GM12892 (cell line): Measurements from ENCODE around the gene ABCB9.

ENCODE experiments used
- DNase-seq: peaks from one replicate; pipeline ENCODE4 v3.0.0; 2011; ENCODE audit not compliant: insufficient read length
- FAIRE-seq: peaks from 2 replicates; lab custom pipeline; 2011; peaks lifted over from hg19 to GRCh38; lab: Jason Lieb, UNC
- POLR2A ChIP-seq: IDR thresholded peaks from 2 replicates; pipeline ENCODE4 v1.6.1; 2011; ENCODE audit warnings: low read depth, low read length, control low read depth
- POLR2AphosphoS5 ChIP-seq: IDR thresholded peaks from 2 replicates; pipeline ENCODE4 v1.6.1; 2011; ENCODE audit warnings: low read depth, low read length, control low read depth
- TAF1 ChIP-seq: IDR thresholded peaks from 2 replicates; pipeline ENCODE4 v1.6.1; 2011; ENCODE audit warnings: low read depth, mild to moderate bottlenecking, control low read depth, low read length, borderline replicate concordance

The ABCB9 gene

DNA sequence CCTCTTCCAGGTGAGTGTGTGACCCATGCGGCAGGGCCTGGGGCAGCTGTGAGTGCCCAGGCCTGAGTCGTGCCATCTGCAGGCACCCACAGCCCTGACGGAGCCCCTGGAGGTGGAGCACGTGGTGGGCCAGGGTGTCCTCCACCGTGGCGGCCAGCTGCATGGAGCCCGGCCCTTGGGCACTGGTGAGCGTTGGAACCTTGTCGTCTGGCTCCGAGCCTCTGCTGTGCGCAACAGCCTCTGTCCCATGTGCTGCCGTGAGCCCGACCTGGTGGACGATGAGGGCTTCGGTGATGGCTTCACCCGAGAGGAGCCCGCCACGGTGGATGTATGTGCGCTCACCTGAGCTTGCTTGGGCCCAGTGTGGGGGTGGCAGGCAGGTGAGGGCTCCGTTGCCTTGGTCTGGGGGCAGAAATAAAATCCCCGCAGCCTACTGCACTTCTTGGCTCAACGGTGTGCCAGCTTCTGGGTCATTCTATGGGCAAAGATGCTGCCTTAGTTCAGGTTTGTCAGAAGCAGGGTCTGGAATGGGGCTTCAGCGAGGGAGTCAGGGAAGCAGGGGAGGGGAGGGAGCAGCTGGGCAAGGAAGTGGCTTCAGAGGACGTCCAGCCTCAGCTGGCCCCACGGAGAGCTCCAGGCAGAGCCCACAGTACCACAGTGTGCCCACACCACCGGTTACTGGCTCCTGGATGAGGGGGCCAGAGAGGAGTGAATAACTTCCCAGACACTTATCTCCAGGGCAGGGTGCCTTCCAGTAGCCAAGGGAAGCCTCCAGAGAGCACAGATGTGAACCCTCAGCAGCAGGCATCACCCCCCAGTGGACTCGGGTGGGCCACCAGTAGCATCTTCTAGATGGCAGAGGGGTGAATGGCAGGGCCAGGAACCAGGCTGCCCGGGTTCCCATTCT lies 13.0 kb upstream of the ABCB9 start:
- DNase-seq: no peak
- no peak for FAIRE-seq
- TF ChIP-seq TAF1 (no peak), POLR2AphosphoS5 (0 out of 2 replicates have a peak, but pooled peaks have one; percentile 28)

DNA sequence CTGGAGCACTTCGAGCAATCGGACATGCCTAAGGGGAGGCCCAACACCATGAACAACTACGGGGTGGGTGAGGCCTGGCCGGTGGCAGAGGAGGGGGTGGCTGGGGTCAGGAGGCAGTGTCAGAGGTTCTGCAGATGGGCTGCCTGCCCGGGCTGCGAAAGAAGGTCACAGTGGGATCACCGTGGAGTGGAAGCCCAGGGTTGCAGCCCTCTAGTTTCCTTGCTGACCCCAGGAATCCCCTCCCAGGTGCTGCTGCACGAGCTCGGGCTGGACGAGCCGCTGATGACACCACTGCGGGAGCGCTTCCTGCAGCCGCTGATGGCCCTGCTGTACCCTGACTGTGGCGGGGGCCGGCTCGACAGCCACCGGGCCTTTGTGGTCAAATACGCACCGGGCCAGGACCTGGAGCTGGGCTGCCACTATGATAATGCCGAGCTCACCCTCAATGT lies 12.3 kb upstream of the ABCB9 start:
- TF ChIP-seq POLR2A: no peak
- no peak for TF ChIP-seq TAF1
- TF ChIP-seq POLR2AphosphoS5: no peak
- no peak for FAIRE-seq
- DNase-seq: no peak

DNA sequence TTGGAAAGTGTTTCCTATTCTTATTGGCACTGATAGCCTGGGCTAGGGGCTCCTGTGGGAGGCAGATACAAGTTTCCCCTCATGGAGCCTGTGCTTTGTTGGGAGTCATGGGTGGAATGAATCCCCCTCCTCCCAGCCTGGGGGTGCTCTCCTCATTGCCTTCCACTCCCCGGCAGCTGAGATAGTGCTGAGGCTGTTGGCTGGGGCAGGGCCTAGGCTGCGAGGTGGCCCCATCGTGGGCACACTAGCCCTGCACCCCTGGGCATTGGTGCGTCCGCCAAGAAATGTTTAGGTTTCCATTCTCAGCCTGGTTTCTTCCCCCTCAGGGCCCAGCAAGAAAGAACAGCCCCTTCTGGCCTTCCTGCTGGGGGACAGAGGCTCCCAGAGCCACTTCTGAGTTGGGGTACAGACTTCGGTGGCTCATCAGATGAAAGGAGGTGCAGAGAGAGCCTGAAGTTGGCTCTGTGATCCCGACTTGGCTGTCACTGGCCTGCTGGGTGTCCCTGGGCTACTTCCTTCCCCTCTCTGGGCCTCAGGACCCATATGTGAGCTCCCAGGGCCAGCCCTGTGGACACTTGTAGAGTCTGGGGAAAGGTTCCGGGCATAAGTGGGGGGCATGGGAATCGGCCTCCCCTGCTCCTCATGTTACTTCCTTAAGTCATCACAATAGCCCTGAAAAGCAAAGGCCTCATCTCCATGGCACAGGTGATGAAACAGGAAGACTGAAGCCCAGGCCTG lies 11.6 kb upstream of the ABCB9 start:
- TF ChIP-seq POLR2A (no peak), POLR2AphosphoS5 (no peak), TAF1 (no peak)
- no peak for FAIRE-seq
- no peak for DNase-seq

DNA sequence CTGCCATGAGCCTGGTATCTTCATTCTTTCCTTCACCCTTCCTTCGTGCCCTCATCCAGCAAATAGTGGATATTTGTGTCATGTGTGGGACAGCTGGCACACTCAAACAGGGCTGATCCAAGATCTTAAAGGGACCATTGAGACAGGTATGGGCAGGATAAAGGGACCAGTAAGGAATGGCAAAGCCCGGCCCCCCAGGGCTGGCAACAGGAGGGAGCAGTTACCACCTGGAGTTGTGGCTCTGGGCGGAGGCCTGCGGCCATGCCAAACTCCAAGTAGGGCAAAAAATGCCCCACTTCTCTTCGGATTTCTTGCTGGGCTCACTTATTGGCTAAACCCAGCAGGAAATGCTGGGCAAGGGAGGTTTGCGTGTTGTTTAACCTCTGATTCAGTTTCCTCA lies 10.9 kb upstream of the ABCB9 start:
- DNase-seq: no peak
- TF ChIP-seq TAF1 (no peak), POLR2A (no peak), POLR2AphosphoS5 (no peak)
- FAIRE-seq: no peak

DNA sequence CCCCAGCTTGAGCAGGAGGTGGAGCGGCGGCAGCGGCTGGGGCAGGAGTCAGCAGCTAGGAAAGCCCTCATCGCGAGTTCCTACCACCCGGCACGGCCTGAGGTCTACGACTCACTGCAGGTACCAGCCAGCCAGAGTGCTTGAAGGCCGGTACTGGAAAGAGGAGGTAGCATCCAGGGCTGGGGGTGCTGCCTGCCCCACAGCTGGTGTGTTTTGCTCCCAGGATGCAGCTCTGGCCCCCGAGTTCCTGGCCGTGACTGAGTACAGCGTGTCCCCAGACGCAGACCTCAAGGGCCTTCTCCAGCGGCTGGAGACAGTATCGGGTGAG lies 10.3 kb upstream of the ABCB9 start:
- DNase-seq (no peak), FAIRE-seq (no peak)
- TF ChIP-seq TAF1: no peak
- TF ChIP-seq POLR2AphosphoS5: no peak
- TF ChIP-seq POLR2A: no peak

DNA sequence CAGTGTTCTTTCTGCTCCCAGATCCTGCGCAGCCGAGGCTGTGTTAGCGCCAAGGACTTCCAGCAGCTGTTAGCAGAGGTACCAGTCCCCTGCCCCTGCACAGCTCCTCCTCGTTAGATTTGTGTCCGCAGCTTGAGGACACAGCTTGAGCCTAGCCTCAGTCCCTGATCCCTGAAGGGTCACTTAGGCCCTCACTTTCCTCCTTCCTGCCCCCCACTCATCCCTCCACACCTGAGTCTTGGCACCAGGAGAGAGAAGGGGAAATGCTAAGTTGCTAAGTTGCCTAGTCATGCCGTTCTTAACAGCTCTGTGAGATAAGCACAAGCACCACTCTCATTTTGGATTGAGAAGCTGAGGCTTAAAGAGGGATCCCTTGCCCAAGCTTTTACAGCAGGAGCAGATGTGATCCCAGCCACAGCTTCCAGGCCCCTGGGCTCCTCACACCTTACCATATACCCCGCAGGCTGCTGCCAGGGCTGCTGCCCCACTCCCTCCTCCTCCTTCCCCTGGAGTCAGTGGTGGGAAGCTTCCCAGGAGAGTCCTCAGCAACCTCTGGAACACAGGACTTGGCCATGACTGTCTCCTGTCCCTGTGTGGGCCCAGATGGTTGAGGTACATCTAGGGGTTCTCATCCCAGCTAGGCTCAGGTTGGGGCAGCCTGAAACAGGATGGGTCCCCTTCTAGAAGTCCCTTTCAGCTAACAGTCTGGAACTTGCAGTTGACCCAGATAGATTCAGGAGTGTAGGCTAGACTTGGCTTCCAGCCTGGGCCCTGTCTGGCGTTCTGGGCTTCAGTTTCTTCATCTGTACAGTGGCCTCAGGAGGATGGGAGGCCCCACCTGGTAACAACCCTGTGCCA lies 9.8 kb upstream of the ABCB9 start:
- no peak for FAIRE-seq
- TF ChIP-seq POLR2AphosphoS5: no peak
- no peak for DNase-seq

DNA sequence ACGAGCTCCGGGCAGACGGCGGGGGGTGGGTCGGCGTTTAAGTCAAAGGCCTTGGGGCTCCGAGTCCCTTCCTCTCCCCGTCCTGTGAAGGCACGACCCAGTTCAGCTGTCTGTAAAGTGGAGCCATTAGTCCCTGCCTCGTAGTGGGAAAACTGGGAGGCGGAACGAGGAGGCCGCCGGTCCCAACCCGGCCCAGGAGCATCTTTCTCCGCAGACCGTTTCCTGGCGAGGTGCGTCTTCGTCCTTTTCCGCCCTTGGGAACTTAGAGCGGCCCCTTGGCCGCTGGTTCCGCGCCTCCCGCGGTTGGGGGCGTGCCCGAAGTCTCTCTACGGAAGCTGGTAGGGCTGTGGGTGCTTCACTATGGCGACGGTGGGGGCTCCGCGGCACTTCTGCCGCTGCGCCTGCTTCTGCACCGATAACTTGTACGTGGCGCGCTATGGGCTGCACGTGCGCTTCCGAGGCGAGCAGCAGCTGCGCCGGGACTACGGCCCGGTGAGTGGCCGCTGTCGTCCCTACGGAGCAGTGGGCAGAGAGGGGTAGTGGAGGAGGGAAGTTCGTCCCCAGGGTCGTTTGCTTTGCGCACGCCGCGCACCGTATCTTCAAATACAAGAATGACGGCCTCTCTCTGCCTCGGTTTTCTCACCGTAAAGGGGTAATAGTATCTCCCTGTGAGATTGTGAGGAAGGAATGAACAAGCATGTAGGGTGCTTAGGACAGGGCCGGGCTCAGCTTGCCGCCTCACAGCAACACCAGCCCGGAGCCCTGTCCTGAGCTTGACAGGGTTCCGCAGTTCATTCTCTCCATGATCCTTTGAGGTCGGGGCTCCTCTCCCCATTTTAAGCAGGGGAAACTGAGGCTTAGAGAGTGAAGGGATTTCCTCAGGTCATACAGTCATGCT lies 8.9 kb upstream of the ABCB9 start, which contains the start of gene OGFOD2:
OGFOD2 (plus strand) TSS at position 353 of the 898 bp plus-strand sequence; CDS start at position 361, 8 bp downstream.
- DNase-seq (peak; percentile 92), FAIRE-seq (no peak)
- TF ChIP-seq POLR2AphosphoS5 (peak; percentile 57), POLR2A (peak; percentile 57; the same call in 1 of the 2 replicates), TAF1 (peak; percentile 46; the same call in 1 of the 2 replicates)

DNA sequence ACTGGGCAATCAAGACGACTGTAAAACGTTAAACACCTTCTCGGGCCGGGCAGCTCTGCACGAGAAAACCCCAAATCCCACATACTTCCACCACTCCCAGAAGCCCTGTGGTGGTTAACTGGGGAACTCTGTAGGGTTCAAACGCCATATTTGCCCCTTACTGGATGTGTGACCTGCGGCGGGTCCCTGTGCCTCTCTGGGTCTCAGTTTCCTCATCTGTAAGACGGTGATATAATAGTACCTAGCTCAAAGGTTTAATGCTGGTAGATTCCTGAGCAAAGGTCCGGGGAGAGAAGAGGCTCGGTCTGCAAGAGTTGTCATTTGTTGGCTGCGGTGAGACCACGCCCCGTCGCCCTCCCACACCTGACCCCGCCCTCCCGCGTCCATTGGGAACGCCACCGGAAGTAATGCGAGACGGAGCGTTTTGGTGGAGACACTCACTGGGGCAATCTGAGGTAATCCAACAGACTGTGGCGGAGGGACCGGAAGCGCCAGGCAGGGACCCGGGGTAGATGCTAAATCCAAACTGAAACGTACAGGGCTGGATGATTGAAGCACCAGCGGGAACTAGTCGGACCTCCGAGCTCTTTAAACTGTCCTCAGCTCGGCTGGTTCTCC lies 8.1 kb upstream of the ABCB9 start:
- FAIRE-seq: peak; percentile 99
- peak; percentile 86 for DNase-seq

DNA sequence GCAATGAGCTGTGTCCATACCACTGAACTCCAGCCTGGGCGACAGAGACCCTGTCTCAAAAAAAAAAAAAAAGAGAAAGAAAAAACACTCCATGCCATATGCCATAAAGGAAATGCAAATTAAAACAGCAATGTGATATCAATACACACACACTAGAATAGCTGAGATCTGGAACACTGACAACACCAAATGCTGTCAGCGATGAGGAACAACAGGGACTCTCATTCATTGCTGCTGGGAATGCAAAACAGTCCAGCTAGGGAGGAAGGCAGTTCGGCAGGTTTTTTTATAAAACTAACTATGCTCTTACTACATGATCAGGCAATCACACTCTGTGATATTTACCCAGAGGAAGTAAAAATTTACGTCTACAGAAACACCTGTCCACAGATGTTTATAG lies 3.4 kb upstream of the ABCB9 start:
- FAIRE-seq: no peak
- DNase-seq: no peak
- TF ChIP-seq POLR2AphosphoS5 (no peak), POLR2A (no peak), TAF1 (no peak)

More for the DNA sequence above, 8.1 kb upstream of the ABCB9 start:
- no peak for TF ChIP-seq POLR2A
- TF ChIP-seq POLR2AphosphoS5: 0 out of 2 replicates have a peak, but pooled peaks have one; percentile 51

DNA sequence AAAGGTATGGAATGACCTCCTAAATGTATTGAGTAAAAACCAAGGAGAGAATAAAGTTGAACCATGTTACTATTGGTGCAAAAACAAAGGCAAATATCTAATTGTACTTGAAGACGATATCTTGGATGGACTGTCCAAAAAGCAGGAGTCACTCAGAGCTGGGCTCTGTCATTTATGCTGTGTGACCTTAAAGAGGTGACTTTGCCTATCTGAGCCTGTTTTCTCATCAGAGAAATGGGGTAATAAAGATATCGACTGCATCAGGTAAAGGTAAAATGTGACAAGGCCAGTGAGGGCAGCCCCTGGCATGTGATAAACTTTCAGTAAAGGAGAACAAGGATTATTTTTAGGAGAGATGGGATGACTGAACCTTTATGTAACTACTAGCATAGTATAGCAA lies 1.8 kb upstream of the ABCB9 start:
- DNase-seq (no peak), FAIRE-seq (no peak)
- TF ChIP-seq POLR2A (no peak), POLR2AphosphoS5 (no peak), TAF1 (no peak)
